GM19099 (cell line): Measurements from ENCODE around the gene UGT1A10.

ENCODE experiments used
- POLR2A ChIP-seq: IDR thresholded peaks from 3 replicates; pipeline ENCODE4 v1.6.1; 2011; ENCODE audit warnings: low read depth; ENCODE audit not compliant: insufficient read length; ENCODE audit errors: extremely low read depth

Gene UGT1A10

DNA sequence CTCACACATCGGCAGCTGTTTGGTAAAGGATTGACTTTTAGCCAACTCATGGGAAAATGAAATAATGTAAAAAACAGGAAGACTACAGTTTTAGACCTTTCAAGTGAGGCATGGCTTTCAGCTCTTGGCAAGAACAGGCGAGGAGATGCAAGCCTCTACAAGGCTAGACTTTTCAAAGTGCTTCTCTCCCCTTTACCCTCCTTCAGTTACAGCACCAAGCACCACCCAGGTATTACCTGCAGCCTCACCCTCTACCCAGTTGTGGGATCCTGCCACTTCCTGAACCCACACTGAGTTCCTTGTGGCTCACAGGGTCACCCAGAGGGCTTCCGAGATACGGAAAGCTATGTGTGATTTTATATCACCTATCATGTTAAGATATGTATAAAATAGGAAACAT is 14.7 kb downstream of the UGT1A10 start:
- TF ChIP-seq POLR2A = no peak

DNA sequence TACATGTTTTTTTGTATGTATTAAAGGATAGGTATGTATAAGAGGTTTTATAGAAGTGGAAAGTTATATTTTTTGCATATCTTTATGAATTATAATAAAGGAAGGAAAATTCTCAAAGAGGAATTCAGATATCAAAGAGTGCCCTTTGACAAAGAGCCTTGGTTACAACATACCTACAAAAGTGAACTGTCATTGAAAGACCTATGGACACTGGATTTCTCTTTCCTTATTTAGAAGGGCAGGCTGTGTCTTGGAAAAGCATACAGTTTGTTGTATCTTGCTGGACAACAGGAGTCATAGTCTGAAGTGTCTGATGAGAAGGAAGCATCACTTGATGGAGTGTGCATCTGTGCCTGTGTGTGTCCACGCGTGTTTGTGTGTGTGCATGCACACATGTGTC is 15.2 kb downstream of the UGT1A10 start:
- TF ChIP-seq POLR2A = no peak

DNA sequence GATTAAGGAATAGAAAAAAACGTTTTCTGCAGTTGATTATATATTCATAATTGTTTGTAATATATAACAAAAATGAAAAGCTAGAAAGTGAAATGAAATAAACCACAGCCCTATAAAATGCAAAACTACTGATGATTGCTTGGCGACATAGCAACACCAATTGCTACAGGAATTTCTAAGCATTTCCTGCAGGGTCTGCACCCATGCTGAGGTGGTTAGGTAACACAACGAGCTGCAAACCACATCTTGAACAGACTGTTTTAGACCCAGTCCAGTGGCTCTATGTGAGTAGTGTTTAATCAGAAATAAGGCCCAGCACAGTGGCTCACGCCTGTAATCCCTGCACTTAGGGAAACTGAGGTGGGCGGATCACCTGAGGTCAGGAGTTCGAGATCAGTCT is 18.3 kb downstream of the UGT1A10 start:
- no peak for TF ChIP-seq POLR2A

DNA sequence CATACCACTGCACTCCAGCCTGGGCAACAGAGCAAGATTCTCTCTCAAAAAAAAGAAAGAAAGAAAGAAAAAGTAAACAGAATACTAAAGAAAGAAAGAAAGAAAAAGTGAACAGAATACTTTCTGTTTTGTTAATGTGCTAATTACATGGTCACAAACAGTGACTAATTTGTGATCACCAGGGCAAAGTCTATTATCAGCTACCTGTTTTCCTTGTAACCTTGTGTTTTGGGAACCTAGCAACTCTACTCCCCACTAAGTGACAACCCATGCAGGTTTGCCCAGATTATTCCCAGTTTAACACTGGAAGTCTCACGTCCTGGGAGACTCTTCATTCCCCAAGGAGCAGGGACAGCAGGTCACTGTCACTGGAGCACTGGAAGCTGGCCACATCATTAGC is 18.8 kb downstream of the UGT1A10 start:
- no peak for TF ChIP-seq POLR2A

DNA sequence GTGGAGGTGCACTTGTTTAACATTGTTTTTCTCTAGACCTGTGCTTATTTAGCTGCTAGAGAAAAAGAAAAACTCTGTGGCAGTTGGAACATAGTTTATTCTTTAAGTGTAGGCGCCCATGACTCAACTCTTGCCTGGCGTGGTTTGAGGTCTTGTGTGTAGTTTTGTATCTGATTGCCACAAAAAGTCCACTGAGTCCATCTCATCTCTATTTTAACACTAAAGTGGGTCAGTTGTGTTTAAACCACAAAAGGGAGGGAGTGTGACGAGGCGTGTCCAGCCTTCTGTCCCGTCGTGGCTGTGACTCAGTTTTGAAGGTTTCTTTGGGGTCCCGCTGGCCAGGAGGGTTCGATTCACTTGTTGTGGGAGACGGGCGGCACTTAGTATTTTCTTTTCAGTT is 20.2 kb downstream of the UGT1A10 start:
- TF ChIP-seq POLR2A = no peak

DNA sequence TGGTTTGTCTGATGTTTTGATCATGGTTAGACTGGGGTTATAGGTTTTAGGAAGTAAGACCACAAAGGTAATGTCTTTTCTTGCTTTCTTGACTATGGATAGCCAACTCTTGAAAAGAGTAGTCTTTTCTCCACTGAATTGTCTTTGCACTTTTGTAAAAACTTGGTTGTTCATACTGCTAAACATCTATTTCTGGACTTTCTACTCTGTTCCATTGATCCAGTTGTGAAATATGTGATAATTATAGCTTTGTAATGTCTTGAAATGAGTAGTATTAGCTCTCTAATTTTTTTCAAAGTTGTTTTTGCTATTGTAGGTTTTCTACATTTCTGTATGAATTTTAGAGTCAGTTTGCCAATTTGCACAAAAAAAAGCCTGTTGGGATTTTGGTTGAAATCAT is 22.4 kb downstream of the UGT1A10 start:
- no peak for TF ChIP-seq POLR2A

DNA sequence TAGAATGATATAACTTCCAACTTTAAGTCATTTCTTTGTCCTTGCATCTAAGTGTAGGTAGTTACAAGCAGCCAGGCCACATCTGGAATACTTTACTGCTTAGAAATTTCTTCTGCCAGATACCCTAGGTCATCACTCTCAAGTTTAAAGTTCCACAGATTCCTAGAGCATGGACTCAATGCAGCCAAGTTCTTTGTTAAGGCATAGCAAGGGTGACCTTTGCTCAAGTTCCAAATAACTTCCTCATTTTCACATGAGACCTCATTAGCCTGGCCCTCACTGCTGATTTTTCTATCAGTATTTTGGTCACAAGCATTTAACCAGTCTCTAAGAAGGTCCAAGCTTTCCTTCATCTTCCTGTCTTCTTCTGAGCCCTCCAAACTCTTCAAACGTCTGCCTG is 27.7 kb downstream of the UGT1A10 start:
- TF ChIP-seq POLR2A = no peak

DNA sequence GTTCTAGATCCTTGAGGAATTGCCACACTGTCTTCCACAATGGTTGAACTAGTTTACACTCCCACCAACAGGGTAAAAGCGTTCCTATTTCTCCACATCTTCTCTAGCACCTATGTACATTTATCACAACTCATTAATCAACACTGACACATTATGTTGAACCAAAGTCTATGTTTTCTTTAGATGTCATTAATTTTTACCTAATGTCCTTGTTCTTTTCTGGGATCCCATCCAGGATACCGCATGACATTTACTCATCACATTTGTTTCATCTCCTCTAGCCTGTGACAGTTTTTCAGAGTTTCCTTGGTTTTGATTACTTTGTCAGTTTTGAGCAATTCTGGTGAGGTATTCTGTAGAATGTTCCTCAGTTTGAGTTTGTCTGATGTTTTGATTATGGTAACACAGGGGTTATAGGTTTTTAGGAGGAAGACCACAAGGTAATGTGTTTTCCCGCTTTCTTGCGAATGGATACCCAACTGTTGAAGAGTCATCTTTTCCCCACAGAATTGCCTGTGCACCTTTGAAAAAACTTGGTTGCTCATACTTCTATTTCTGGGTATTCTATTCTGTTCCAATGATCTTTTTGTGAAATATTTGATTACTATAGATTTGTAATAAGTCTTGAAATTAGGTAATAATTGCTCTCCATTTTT is 32.5 kb downstream of the UGT1A10 start:
- TF ChIP-seq POLR2A = no peak

DNA sequence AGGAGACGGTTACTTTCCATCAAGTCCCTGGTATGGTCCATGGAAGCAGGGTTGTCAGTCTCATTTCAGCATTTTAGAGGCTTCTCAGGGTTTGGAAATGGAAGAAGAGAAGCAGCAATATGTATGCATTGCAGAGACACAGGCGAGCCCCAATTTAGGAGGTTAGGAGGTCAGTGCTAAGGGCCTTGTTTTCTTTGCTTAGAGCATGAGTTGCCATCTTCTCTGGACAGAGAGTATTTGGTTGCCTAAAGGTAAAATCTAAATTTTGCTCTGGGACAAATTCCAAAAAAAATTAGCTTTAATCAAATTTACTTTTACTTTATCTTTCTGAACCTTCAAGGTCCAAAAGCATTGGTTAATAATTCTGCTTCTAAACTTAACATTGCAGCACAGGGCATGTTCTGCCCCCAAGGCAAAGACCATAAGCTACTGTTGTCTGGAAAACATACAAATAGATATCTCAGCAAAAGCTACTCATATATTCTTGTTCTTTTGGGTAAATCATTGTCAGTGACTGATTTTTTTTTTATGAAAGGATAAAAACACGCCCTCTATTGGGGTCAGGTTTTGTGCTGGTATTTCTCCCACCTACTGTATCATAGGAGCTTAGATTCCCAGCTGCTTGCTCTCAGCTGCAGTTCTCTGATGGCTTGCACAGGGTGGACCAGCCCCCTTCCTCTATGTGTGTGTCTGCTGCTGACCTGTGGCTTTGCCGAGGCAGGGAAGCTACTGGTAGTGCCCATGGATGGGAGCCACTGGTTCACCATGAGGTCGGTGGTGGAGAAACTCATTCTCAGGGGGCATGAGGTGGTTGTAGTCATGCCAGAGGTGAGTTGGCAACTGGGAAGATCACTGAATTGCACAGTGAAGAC is 35.3 kb downstream of the UGT1A10 start, which contains the start of gene UGT1A9:
TSS of gene UGT1A9 (plus strand) at position 609 of the 872 bp plus-strand sequence. CDS start at position 646, 37 bp downstream.
- TF ChIP-seq POLR2A = no peak

DNA sequence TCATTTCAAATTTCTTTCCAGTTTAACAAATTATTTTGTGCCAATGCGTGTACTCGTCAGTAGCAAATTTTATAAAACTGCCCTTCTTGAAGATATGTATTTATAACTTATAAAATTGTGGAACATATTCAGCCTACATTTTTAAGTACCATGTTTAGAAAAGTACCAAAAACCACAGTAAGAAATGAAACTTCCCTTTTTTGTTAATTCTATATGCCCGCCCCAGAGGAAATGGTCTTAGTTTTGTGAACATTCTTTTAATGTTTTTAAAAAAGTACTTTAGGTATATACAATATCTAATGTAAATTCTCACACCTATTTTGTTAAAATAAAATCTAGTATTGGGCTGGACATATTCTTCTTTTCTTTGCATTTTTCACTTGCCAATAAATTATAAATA is 36.6 kb downstream of the UGT1A10 start:
- no peak for TF ChIP-seq POLR2A

DNA sequence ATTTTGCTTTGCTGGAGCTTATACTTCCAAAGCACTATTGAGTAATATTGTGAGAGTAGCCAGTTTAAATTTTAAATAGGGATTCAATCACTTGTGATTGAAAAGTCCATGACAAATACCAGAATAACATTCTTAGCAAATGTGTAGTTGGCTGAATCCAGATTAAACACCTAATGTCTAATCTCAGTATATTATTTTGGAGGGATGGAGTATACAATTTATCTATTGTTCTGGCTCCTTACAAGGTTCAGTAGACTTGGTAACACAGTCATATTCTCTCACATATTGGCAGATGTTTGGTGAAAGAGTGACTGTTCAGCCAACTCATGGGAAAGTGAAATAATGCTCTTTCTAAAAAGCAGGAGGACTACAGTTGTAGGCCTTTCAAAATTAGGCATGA is 37.6 kb downstream of the UGT1A10 start:
- TF ChIP-seq POLR2A = no peak

DNA sequence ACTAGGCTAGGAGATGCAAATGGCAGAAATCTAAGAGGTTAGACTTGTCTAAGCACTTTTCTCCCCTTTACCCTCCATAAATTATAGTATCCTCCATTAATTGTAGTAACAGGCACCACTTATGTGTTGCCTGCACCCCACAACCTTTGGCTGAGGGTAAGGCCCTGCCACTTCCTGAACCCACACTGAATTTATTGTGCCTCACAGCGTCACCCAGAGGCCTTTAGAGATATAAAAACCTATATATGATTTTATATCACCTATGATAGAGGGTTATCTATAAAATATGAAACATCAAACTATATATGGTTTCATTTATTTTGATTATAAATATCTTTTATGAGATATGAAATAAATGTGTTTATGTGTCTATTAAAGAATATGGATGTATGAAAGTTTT is 38.1 kb downstream of the UGT1A10 start:
- TF ChIP-seq POLR2A = no peak

DNA sequence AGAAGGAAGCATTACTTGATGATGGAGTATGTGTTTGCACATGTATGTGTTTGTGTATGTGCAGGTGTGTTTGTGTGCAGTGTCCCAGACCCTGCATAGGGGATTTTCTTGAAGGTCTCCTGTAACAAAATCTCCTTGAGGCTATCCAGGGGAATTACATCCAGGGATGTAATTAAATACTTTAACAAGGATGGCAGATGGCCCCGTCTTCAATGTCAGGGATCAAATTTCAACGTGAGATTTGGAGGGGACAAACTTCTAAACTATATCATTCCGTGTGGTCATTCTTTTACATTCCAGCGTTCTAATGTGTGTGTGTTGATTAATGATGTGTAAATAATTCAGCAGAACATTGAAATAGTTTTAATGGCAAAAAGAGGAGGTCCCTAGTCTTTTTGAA is 38.7 kb downstream of the UGT1A10 start:
- TF ChIP-seq POLR2A = no peak

DNA sequence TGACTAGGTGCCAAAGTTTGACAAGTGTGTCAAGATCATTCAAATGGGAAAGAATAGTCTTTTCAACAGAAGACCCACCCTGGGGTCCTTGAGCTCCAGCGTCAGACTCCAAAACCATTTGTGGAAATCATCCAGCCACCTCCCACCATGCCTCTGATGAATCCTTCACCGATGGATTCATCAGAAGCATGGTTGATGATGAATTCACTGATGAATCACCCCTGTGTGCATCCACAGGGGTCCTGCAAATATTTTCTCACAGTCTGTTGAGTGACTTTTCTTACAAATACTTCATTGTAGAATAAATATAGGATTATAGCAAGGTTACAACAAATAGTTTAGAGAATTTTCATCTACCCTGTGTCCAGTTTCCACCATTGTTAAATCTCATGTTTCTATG is 39.8 kb downstream of the UGT1A10 start:
- TF ChIP-seq POLR2A = no peak

DNA sequence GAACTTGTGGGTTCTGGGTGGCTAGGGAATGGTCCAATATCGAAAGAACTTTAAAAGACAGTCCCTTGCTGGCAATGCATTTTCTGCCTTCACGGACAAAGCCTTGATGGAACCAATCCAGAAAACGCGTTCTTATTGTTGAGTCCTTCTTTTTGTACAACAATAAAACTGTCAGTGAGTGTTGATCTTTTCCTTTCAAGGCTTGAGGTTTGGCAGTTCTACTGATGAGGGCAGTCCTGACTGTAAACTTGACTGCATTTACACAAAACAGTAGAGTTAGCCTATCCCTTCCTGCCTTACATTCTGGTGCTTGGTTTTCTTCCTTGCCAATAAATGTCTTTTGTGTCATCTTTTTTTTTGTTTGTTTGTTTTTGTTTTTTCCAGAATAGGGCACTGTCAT is 42.9 kb downstream of the UGT1A10 start:
- no peak for TF ChIP-seq POLR2A

DNA sequence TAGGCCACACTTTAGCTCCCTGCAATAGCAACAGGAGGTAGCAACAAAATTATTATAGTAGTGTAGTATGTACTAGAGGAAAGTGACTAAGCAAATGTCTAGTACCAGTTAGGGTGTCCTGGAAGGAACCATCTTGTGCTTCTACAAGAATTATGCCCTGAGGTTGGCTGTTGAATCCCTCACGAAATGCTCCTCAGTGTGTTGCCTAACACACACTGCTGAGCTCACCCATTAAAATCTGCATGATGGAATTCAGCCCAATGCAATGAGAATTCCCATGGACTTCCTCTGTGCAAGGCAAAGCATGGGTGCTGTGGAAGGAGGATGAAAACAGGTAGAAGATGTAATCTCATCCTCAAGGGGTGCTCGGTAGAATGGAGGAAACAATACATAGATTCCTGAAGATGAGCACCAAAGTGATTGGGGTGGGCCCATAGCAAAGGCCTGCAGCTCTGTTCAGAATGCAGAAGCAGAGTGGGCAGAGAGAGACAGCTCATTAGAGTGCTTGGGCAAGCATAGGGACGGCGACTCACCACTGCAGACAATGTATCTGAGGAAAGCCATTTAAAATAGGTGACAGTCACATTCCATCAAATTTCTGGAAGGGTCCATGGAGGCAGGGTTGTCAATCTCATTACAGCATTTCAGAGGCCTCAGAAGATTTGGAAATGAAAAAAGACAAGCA is 44.3 kb downstream of the UGT1A10 start:
- no peak for TF ChIP-seq POLR2A

DNA sequence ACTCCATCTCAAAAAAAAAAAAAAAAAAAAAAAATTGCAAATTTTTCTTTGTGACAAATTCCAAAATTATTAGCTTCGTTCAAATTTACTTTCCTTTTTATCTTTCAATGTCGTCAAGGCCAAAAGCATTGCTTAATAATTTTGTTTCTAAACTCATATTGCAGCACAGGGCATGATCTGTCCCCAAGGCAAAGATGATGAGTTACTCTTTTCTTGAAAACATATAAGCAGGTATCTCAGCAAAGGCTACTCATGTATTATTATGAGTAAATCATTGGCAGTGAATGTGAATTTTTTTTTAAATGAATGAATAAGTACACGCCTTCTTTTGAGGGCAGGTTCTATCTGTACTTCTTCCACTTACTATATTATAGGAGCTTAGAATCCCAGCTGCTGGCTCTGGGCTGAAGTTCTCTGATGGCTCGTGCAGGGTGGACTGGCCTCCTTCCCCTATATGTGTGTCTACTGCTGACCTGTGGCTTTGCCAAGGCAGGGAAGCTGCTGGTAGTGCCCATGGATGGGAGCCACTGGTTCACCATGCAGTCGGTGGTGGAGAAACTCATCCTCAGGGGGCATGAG is 45.4 kb downstream of the UGT1A10 start, which contains the start of gene UGT1A7:
TSS of gene UGT1A7 (plus strand) at position 381 of the 579 bp plus-strand sequence. CDS start at position 418, 37 bp downstream.
- TF ChIP-seq POLR2A = no peak
